ENCODE data around the gene AQP9. TPM values are rescaled to one million over a fixed set of nuclear protein-coding genes. Genes with fewer than 3 reads are reported as not detected.

The AQP9 gene
- polyA plus RNA-seq, 2 of the 4 experiments (the other 2 are of a cell fraction), result not detected

GRCh38 chr15:58167095-58167691 is 29.0 kb downstream of the AQP9 start:
- H3K4me3 ChIP-seq, result no peak overlapping the region
- H3K9me3 ChIP-seq, result no peaks in the 10 kb centered on the region
- H3K4me2 ChIP-seq, result no peak overlapping the region
- DNase-seq (ENCODE audit: low read depth in 1 of 2, low spot score in 1 of 2) (no peak), ATAC-seq (no peak), FAIRE-seq (no peak)
- no peaks in the 10 kb centered on the region for H3K4me1 ChIP-seq
- no peak overlapping the region for H3K27ac ChIP-seq
- POLR2A ChIA-PET, result no interaction called here
- CTCF ChIA-PET, result interaction anchor here (1.4 to 2.4 kb wide), 2 partner anchors 15 to 100 kb away, joined by 6 to 10 read pairs; no protein-coding TSS in a partner anchor
- TF ChIP-seq, protein P1, sequence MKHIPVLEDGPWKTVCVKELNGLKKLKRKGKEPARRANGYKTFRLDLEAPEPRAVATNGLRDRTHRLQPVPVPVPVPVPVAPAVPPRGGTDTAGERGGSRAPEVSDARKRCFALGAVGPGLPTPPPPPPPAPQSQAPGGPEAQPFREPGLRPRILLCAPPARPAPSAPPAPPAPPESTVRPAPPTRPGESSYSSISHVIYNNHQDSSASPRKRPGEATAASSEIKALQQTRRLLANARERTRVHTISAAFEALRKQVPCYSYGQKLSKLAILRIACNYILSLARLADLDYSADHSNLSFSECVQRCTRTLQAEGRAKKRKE (CRISPR knock-in tag; IDR thresholded peaks at IDR 0.05; ENCODE audit: low read depth), result no peak
- no peak for TF ChIP-seq CHD4 (IDR thresholded peaks at IDR 0.05; ENCODE audit: borderline replicate concordance)
- TF ChIP-seq RCOR1 (IDR thresholded peaks at IDR 0.05; ENCODE audit: low read depth, low read length), result no peak
- no peak for TF ChIP-seq HOXB13 (CRISPR knock-in tag; IDR thresholded peaks at IDR 0.05; ENCODE audit: low read depth)
- TF ChIP-seq CEBPB (IDR thresholded peaks at IDR 0.05), result no peak
- TF ChIP-seq ZFP36 (IDR thresholded peaks at IDR 0.05; ENCODE audit: borderline replicate concordance, partially characterized antibody), result no peak
- TF ChIP-seq, protein P2, sequence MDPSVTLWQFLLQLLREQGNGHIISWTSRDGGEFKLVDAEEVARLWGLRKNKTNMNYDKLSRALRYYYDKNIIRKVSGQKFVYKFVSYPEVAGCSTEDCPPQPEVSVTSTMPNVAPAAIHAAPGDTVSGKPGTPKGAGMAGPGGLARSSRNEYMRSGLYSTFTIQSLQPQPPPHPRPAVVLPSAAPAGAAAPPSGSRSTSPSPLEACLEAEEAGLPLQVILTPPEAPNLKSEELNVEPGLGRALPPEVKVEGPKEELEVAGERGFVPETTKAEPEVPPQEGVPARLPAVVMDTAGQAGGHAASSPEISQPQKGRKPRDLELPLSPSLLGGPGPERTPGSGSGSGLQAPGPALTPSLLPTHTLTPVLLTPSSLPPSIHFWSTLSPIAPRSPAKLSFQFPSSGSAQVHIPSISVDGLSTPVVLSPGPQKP (IDR thresholded peaks at IDR 0.05; ENCODE audit: low read depth, low read length), result no peak
- no peak for TF ChIP-seq POLR2AphosphoS2 (conservative IDR thresholded peaks at IDR 0.05; ENCODE audit: low read length)
- TF ChIP-seq RARB (CRISPR knock-in tag; IDR thresholded peaks at IDR 0.05), result no peak
- TF ChIP-seq EHMT2 (IDR thresholded peaks at IDR 0.05; ENCODE audit: low read depth), result no peak
- no peak for TF ChIP-seq MAZ (IDR thresholded peaks at IDR 0.05; ENCODE audit: borderline replicate concordance, low read depth, low read length)
- no peak for TF ChIP-seq CBX2 (IDR thresholded peaks at IDR 0.05; ENCODE audit: borderline replicate concordance, low read depth)
- TF ChIP-seq HEYL (CRISPR knock-in tag; IDR thresholded peaks at IDR 0.05), result no peak
- TF ChIP-seq, protein P3, sequence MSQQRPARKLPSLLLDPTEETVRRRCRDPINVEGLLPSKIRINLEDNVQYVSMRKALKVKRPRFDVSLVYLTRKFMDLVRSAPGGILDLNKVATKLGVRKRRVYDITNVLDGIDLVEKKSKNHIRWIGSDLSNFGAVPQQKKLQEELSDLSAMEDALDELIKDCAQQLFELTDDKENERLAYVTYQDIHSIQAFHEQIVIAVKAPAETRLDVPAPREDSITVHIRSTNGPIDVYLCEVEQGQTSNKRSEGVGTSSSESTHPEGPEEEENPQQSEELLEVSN (IDR thresholded peaks at IDR 0.05; ENCODE audit: borderline replicate concordance, low read depth), result no peak
- WGBS (ENCODE audit: missing lambda C conversion rate), result 2% methylated on average over 3 of the region's 3 CpGs

DNA sequence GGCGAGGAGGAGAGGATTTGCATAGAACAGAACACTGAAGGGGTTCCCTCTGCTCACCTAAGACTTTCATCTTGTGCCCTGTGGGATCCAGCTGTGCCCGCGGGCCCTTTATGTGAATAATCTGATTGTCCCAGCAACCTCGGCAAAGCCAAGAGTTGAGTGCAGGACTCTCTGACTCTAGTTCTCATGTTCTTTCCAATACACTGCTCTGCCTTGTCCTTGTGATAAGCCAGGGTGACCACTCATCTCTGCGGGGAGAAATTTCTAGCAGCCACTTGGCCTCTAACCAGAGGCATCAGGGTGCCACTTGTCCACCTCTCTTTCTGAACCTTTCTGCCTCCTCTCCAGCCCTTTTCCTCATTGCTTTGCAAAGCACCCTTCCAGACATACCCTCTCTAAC is 31.8 kb downstream of the AQP9 start:
- no peak overlapping the region for H3K4me3 ChIP-seq
- FAIRE-seq, result no peak
- WGBS (ENCODE audit: missing lambda C conversion rate), result 55% methylated on average over 5 of the region's 5 CpGs
- no peak overlapping the region for H3K4me2 ChIP-seq
- ChIA-PET POLR2A (no interaction called here), CTCF (interaction anchor here (4.8 kb wide), 1 partner anchor 12 kb away, joined by 36 read pairs; no protein-coding TSS in a partner anchor)
- ATAC-seq, result no peak
- H3K27ac ChIP-seq, result no peak overlapping the region
- H3K9me3 ChIP-seq, result no peaks in the 10 kb centered on the region
- TF ChIP-seq TP53 (CRISPR knock-in tag; IDR thresholded peaks at IDR 0.05) (no peak), FOSB (CRISPR knock-in tag; IDR thresholded peaks at IDR 0.05) (no peak), SREBF2 (IDR thresholded peaks at IDR 0.05) (no peak), HOXB5 (CRISPR knock-in tag; IDR thresholded peaks at IDR 0.05) (no peak), RARB (CRISPR knock-in tag; IDR thresholded peaks at IDR 0.05) (no peak), MAFK (IDR thresholded peaks at IDR 0.05; ENCODE audit: partially characterized antibody) (no peak), HMGXB4 (CRISPR knock-in tag; IDR thresholded peaks at IDR 0.05; ENCODE audit: borderline replicate concordance) (no peak), FOSL2 (IDR thresholded peaks at IDR 0.05) (no peak), FOSL2 (CRISPR knock-in tag; IDR thresholded peaks at IDR 0.05) (no peak)
- no peak for DNase-seq (ENCODE audit: low read depth in 1 of 2, low spot score in 1 of 2)
- no peaks in the 10 kb centered on the region for H3K4me1 ChIP-seq
